Activated naive CD4-positive, alpha-beta T cell treated with Interleukin-2 at 50 U/mL for 16 hours (primary cell): Measurements from ENCODE around the gene KIAA1143.

ENCODE experiments used
- DNase-seq: peaks from one replicate; pipeline ENCODE4 v3.0.0-alpha.2; 2020

Gene KIAA1143

DNA sequence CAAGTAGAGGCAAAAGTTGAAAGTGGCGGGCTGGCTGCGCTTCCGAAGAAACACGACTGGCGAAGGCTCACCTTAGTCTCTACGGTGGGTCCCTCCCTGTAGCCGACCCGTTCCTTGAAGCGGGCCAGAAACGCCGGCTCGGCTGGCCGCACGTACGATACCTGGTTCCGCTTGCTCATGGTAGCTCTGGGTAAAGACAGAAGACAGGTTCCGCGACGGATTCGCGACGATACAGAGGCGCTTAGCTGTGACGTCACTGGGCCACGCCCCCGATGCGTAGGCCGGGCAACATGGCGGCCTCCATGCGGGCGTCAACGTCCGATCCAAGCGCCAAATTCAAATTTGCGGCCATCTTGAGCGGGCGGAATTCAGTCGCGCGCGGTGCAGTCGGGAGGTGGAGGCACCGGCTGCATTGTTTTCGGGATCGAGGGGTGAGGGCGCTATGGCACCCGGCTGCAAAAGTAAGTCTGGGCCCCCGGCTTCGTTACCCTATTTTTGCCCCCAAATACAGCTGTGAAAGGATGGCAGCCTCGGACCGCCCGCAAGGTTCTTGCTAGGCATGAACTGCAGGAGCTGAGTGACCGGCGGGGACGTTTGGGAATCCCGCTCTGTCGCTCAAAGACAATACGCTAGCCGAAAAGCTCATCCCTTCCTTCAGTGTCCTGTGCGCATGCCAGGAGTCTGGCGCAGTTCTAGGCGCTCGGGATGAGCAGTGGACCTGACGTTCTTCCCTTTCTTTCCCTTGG lies at the start of gene KIAA1143, which contains the start of gene KIF15:
TSS of gene KIAA1143 (minus strand) at position 196 of the 746 bp plus-strand sequence. CDS start at position 179, 17 bp downstream.
TSS of gene KIF15 (plus strand) at position 371 of the 746 bp plus-strand sequence. CDS start at position 443, 72 bp downstream.
- peak; percentile 99 for DNase-seq

DNA sequence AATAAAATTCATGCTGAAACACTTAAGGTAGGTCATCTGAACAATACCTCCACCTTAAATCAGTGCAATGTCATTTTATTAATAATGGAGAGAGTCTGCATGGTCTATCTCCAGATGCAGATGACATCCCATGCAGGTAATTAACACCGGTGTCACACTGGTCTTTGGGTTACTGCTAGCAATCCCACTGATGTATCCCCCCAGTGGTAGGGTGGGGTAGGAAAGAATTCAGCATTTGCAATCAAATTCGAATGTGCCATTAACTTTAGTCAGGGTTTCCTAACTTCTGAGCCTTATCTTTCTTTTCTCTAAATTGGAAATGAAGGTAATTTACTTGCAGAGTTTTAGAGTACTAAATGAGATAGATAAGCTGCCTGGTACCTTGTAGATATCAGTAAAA lies 44.5 kb upstream of the KIAA1143 start:
- no peak for DNase-seq

DNA sequence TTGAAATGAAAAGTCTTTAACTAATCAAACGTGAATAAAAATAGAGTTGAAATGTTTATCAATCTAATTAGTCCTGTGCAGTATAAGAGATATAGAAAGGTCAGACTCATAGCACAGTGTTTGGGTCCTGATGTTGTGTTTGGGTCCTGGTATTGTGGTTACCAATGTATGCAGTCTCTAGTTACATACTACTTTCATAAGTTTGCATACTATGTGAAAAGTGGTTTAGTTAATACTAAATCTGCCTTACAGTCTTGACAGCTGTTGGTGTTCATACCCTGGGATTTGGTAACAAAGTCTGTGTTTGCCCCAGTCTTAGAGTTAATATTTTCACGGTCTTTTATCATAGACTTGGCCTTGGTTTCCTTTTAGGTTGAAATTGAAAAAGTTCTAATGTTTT lies 41.9 kb upstream of the KIAA1143 start:
- no peak for DNase-seq

DNA sequence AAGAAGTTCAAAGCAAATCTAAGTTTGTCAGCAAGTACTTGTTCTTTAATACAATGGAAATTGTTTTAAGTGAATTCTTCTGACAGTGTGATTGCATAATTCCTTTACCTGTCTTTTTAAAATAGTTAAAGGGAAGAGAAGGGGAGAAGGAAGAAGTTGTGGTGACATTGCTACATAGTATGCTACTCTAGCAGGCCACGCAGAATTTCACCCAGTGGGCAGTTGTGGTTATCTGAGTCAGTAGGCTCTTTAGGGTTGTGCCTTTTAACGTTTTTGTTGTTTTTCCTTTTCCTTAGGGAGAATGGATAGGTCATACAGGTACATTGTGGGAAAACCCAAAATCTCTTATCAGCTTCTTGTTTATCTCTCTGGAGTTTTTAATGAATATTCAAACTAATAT lies 40.6 kb upstream of the KIAA1143 start:
- DNase-seq = no peak

DNA sequence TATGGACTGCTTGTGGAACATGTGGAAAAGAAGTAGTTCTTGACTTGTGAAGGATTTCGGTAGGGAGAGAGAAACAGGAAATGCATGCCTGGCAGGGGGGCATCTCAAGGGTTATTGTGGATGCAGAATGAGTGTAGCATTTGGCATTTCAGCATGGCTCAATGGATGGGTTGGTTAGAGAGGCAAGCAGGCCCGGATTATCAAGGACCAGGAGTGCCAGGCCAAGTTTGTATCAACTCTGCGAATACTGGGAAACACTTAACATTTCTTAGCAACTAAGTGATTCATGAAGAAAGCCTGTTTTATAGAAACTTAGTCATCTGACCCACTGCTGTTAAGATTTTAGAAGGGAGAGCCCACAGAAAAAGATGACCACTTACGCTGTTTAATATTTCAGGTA lies 33.8 kb upstream of the KIAA1143 start:
- DNase-seq = no peak

- no peak for DNase-seq
Measured at GRCh38 chr3:44782891-44783290, 21.5 kb upstream of the KIAA1143 start.

DNA sequence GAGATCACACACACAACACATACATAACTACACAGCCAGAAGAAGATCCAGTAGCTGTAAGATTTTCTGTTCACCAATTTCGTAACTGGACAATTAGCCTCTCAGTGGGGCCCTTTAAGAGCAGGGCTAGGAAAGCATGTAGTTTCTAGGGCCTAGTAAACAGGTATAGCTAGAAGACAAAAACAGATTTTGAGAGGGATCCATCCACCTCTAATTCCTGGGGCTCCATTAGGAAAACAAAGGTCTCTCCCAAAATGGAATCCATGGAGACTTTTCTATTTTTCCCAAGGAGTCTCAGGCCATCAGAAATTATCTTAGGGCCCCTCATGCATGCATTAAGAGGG lies 10.7 kb upstream of the KIAA1143 start:
- DNase-seq = no peak

- no peak for DNase-seq
Measured at GRCh38 chr3:44771424-44772098, 10.1 kb upstream of the KIAA1143 start.

- DNase-seq = no peak
Measured at GRCh38 chr3:44764248-44764647, 2.8 kb upstream of the KIAA1143 start.

DNA sequence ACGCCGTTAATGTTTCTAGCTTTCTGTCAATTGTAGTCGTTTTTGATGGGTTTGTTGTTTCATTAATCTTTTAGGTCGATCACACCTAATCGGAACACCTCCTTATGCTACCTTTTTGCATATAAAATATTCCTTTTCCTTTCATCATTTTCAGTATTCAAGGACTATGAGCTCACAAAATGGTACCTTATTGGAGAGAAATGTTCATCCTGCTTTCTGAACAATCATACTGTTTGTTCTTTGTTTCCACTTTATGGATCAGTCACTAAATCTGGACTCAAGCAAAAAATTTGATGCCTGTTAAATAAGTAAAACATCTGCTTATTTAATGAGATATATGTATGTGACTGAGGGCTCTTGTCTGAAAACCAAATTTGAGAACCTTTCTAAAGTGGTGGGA lies 1.3 kb upstream of the KIAA1143 start:
- DNase-seq = no peak

DNA sequence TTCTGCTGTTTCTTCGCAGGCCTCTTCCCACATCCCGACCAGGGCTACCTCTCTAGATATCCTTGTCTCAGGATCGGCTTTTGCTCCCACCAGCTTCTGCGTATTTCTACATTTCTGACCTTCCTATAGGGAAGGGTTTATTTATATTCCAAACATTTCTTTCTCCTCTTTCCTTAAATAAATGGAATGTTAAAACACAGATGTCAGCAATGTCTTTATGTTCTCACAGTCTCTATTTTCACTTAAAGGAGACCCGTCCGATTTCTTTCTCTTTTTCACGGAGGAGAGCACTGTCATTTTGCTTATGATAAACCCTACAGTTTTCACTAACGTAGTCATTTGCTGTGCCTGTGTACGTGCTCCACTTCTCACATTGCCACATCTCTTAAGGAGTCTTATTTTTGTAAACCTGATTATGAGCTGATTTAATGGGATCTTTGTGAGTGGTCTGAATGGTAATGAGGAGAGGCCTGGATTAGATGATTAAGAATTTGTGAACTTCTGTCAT lies 805 bp upstream of the KIAA1143 start:
- no peak for DNase-seq

DNA sequence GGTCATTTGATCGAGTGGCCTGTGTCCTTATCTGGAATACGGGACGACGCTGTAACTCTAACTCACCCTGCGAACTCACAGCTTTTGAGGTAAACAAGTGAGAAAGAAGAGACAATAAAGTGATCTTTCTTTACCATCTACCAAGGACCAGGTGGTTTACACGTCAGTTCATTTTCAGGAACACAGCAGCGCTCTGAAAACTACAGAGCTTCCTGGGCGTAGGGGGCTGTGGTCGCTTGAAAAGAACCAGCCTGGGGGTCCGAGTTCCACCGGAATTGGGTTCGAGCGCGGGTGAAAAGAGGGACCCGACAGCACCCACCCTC lies 357 bp downstream of the KIAA1143 start:
- no peak for DNase-seq

DNA sequence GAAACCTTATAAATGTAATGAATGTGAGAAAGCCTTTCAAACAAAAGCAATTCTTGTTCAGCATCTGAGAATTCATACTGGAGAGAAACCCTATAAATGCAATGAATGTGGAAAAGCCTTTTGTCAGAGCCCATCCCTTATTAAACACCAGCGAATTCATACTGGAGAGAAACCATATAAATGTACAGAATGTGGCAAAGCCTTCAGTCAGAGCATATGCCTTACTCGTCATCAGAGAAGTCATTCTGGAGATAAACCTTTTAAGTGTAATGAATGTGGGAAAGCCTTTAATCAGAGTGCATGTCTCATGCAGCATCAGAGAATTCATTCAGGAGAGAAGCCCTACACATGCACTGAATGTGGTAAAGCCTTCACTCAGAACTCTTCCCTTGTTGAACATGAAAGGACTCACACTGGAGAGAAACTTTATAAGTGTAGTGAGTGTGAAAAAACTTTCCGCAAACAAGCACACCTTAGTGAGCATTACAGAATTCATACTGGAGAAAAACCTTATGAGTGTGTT lies 26.7 kb downstream of the KIAA1143 start:
- no peak for DNase-seq

DNA sequence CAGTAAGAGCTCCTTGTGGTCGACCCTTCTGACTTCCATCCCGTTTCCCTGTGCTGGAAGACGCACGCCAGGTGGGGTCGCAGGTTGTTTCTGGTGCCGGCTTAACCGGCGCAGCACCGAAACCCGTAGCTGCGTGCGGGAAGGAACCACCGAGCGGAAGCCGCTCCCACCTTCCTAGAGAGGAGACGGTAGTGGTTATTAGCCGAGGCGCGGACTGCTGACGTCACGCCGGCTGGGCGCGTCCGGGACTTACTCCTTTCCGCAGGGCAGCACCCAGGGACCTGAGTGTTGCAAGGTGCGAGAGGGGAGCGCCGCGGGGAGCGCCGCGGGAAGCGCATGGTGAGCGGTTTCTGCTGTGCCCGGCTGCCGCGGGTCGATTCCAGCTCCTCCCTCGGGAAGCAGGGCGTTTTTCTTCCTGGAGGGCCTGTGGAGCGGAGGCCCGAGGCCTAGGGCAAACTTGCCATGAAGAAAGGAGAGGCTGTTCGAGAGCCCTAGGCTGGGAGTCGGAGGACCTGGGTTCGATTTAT lies 32.0 kb downstream of the KIAA1143 start, which contains the start of gene ZNF501:
TSS of gene ZNF501 (plus strand) at position 252 of the 527 bp plus-strand sequence. CDS start 4,787 bp downstream, outside the sequence.
- DNase-seq = peak; percentile 86

- no peak for DNase-seq
Measured at GRCh38 chr3:44722103-44722401, 39.4 kb downstream of the KIAA1143 start.

DNA sequence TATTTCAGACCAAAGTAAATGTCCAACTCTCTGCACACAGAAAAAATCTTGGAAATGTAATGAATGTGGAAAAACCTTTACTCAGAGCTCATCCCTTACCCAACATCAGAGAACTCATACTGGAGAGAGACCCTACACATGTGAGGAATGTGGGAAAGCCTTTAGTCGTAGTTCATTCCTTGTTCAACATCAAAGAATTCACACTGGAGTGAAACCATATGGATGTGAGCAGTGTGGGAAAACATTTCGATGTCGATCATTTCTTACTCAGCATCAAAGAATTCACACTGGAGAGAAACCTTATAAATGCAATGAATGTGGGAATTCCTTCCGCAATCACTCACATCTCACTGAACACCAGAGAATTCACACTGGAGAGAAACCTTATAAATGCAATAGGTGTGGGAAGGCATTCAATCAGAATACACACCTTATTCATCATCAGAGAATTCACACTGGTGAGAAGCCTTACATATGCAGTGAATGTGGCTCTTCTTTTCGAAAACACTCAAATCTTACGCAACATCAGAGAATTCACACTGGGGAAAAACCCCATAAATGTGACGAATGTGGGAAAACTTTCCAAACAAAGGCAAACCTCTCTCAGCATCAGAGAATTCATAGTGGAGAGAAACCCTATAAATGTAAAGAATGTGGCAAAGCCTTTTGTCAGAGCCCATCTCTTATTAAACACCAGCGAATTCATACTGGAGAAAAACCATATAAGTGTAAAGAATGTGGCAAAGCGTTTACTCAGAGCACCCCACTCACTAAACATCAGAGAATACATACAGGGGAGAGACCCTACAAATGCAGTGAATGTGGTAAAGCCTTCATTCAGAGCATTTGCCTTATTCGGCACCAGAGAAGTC lies 40.0 kb downstream of the KIAA1143 start:
- DNase-seq = no peak

- DNase-seq = peak; percentile 51
Measured at GRCh38 chr3:44712455-44713075, 48.9 kb downstream of the KIAA1143 start, which contains the start of gene ZNF502. ZNF502 (plus strand) TSS chr3:44712660; CDS start chr3:44720262, 7,602 bp downstream.
